Thoracic aorta (tissue), 2 donors: ENCODE measurements around the gene SAMM50. TPM values are rescaled to one million over a fixed set of nuclear protein-coding genes. Genes with fewer than 3 reads are reported as not detected.

Experiments used
- ATAC-seq: fragments of 150-250 bp; one replicate; pipeline ENCODE4 v1.8.0; 2017; ENCODE audit warnings: low read depth; ENCODE audit not compliant: insufficient number of reproducible peaks, low FRiP score
- DNase-seq: peaks from one replicate; pipeline ENCODE4 v3.0.0-alpha.2; 2020; ENCODE audit warnings: low spot score
- H3K27ac ChIP-seq, 2 donors: fragments of 200-600 bp; sonication (generic); 1 replicate in 1 of 2; 2 replicates in 1 of 2; pipeline ENCODE4 v1.5.1; 2016; ENCODE audit warnings: mild to moderate bottlenecking in 2 of 2, moderate library complexity in 2 of 2
- H3K27me3 ChIP-seq: fragments of 200-600 bp; sonication (generic); replicated peaks from 2 replicates; pipeline ENCODE4 v1.6.0; 2016; ENCODE audit warnings: mild to moderate bottlenecking; ENCODE audit not compliant: insufficient read depth
- H3K36me3 ChIP-seq: fragments of 200-600 bp; sonication (generic); one replicate; pipeline ENCODE4 v1.5.1; 2016
- H3K4me1 ChIP-seq, 2 donors: fragments of 200-600 bp; sonication (generic); 1 replicate in 1 of 2; 2 replicates in 1 of 2; pipeline versions ENCODE4 v1.5.1 to v1.6.0; 2016; ENCODE audit warnings: low read depth in 2 of 2, mild to moderate bottlenecking in 1 of 2; ENCODE audit not compliant: control insufficient read depth in 1 of 2
- H3K4me3 ChIP-seq: fragments of 200-600 bp; sonication (generic); 2 replicates; pipeline ENCODE4 v1.5.1; 2016; ENCODE audit warnings: mild to moderate bottlenecking
- H3K9me3 ChIP-seq: fragments of 200-600 bp; sonication (generic); 2 replicates; pipeline ENCODE4 v1.5.1; 2016
- CTCF ChIP-seq: fragments of 200-600 bp; sonication (generic); IDR thresholded peaks from one replicate; pipeline ENCODE4 v1.5.1; 2019; ENCODE audit warnings: antibody characterized with exemption
- total RNA-seq, 2 donors: library from RNA; depleted of rRNA; stranded (reverse); fragments of >200 nt; gene quantifications; one replicate each; pipeline versions ENCODE4 v1.1.0 to v1.2.3, GENCODE V29; 2016

SAMM50 gene
- total RNA-seq, 2 donors from 2014 or later = 22.6 to 28.1 TPM

GRCh38 chr22:43971112-43971511 lies 15.9 kb downstream of the SAMM50 start:
- Histone ChIP-seq H3K9me3 (no peaks in the 10 kb centered on the region), H3K4me1 (no peaks in the 10 kb centered on the region), H3K36me3 (peaks cover 48% of the 10 kb centered on the region), H3K27ac (no peak overlapping the region), H3K4me3 (no peak overlapping the region), H3K27me3 (no peaks in the 10 kb centered on the region)
- ATAC-seq (no peak), DNase-seq (no peak)
- no peak for TF ChIP-seq CTCF

- Histone ChIP-seq H3K9me3 (no peaks in the 10 kb centered on the region), H3K27ac (no peak overlapping the region), H3K4me1 (no peaks in the 10 kb centered on the region), H3K4me3 (no peak overlapping the region), H3K27me3 (no peaks in the 10 kb centered on the region), H3K36me3 (peaks cover 47% of the 10 kb centered on the region)
- no peak for TF ChIP-seq CTCF
- ATAC-seq (no peak), DNase-seq (no peak)
These were observed 17.8 kb downstream of the SAMM50 start for GRCh38 chr22:43972931-43973462.

DNA sequence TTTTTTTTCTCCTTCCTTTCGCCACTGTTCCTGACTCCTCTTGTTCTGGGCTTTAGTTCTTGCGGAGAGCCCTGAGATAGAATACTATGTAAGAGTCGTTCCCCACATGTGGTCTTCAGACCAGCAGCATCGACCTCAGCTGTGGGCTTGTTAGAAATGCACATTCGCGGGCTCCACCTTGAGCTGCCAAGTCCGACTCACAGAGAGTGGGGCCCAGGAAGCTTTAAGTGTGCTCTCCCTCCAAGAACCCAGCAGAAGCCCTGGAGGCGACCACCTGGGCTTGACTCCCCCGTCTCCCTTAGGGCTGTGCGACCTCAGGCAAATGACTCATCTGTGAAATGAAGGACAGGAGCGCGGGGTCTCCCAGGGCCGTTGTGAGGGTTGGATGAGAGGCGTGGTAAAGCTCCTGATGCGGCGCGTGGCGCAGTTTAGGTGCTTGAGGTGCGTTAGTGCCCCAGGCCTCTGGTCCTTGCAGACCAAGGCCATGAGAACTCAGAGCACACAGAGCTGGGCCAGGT lies 18.8 kb downstream of the SAMM50 start:
- TF ChIP-seq CTCF = no peak
- Histone ChIP-seq H3K4me1 (no peaks in the 10 kb centered on the region), H3K36me3 (peaks cover 50% of the 10 kb centered on the region), H3K9me3 (no peaks in the 10 kb centered on the region), H3K27me3 (no peaks in the 10 kb centered on the region), H3K4me3 (no peak overlapping the region), H3K27ac (no peak overlapping the region)
- no peak for ATAC-seq
- DNase-seq = no peak

DNA sequence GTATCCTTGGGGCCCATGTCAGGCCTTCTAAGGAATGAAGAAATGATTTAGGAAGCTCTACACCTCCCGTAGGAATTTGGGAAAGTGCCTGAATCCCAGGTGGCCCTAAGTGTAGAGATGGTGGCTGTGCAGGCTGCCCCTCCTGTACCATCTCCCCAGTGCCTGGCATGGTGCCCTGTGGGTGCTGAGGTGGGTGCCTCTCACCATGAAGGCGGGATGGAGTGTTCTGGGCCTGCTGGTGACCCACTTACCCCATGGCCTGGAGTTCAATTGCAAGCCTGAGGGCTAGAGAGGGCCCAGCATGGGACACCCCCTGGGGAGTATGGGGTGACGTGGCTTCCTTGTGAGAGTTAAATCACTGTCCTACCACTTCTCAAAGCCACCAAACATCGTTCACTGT lies 19.8 kb downstream of the SAMM50 start:
- Histone ChIP-seq H3K27me3 (no peaks in the 10 kb centered on the region), H3K36me3 (peaks cover 50% of the 10 kb centered on the region), H3K27ac (no peak overlapping the region), H3K4me1 (no peaks in the 10 kb centered on the region), H3K9me3 (no peaks in the 10 kb centered on the region), H3K4me3 (no peak overlapping the region)
- TF ChIP-seq CTCF = no peak
- no peak for DNase-seq
- no peak for ATAC-seq

- Histone ChIP-seq H3K4me1 (no peaks in the 10 kb centered on the region), H3K9me3 (no peaks in the 10 kb centered on the region), H3K27me3 (no peaks in the 10 kb centered on the region), H3K4me3 (no peak overlapping the region), H3K36me3 (peaks cover 58% of the 10 kb centered on the region), H3K27ac (no peak overlapping the region)
- ATAC-seq (no peak), DNase-seq (no peak)
- no peak for TF ChIP-seq CTCF
These were observed 21.9 kb downstream of the SAMM50 start for GRCh38 chr22:43976861-43977795.
